GM12878 (cell line): ENCODE measurements around the gene CENPK.

Experiments used
- CHD1 ChIP-seq: IDR thresholded peaks from 2 replicates; pipeline ENCODE4 v1.6.1; 2012; ENCODE audit warnings: low read depth, low read length, improper control_type of control experiment
- KAT2A ChIP-seq: conservative IDR thresholded peaks from 2 replicates; pipeline ENCODE4 v1.6.1; 2011; ENCODE audit warnings: low read depth, low read length; ENCODE audit not compliant: control insufficient read depth

GRCh38 chr5:65546141-65546540 is 16.8 kb downstream of the CENPK start:
- TF ChIP-seq KAT2A (no peak), CHD1 (no peak)
